NCI-H2171 treated with DMSO at 0.1 percent for 48 hours (cell line): ENCODE data around the gene PRR33.
"Not testable (repeated sequence)": the region's sequence is repeated elsewhere in the genome, so short reads cannot be mapped to it uniquely, and the experiment has no call there.

ENCODE experiments used
- DNase-seq: peaks from one replicate; lab custom pipeline; 2025; lab: John Stamatoyannopoulos, UW

PRR33 gene

DNA sequence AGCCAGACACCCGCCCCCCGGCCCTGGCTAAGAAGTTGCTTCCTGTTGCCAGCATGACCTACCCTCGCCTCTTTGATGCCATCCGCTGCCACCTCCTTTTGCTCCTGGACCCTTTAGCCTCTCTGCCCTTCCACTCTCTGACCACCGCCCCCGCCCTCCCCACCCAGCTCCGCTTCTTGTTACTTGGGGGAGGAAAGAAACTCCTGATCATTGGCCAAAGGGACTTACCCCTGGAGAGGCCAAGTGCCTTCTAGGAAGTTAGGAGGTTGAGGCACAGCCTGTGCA is at the start of gene PRR33:
TSS of gene PRR33 (minus strand) at position 65 of the 285 bp plus-strand sequence. CDS start 1,311 bp downstream, outside the sequence.
- no peak for DNase-seq

DNA sequence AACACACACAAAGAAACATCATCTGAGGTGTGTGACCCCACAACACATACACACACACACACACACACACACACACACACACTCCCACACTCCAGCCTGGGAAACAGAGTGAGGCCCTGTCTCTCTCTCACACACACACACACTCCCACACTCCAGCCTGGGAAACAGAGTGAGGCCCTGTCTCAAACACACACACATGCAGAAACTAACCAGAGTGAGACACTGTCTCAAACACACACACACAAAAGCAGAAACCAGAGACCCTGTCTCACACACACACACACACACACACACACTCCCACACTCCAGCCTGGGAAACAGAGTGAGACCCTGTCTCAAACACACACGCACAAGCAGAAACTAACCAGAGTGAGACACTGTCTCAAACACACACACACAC is 48.1 kb upstream of the PRR33 start:
- not testable (repeated sequence) for DNase-seq

DNA sequence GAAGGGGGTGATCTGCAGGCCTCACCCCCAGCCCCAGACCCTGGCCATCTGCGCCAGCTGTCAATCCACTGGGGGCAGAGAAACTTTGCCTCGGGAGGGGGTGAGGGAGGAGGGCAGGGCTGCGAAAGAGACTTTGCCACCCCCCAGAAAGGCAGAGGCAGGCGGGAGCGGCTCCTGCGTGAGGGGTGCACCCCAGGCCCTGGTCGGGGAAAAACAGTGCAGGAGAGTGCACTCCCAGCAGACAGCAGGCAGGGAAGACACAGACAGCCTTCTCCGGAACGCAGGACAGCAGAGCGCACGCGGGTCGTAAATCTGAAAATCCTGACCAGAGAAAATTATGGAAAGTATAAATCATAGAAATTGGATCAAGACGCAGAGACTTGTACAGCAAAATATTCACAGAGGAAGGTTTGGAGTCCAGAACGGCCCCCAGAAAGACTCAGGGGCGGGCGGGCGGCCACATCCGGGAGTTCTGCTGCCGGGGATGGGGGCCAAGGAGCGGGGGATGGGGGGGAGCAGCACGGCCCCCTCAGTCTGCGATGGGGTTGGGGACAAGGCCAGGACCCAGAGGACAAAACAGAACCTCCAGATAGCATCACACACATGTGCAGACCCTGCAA is 47.4 kb upstream of the PRR33 start:
- DNase-seq: no peak

DNA sequence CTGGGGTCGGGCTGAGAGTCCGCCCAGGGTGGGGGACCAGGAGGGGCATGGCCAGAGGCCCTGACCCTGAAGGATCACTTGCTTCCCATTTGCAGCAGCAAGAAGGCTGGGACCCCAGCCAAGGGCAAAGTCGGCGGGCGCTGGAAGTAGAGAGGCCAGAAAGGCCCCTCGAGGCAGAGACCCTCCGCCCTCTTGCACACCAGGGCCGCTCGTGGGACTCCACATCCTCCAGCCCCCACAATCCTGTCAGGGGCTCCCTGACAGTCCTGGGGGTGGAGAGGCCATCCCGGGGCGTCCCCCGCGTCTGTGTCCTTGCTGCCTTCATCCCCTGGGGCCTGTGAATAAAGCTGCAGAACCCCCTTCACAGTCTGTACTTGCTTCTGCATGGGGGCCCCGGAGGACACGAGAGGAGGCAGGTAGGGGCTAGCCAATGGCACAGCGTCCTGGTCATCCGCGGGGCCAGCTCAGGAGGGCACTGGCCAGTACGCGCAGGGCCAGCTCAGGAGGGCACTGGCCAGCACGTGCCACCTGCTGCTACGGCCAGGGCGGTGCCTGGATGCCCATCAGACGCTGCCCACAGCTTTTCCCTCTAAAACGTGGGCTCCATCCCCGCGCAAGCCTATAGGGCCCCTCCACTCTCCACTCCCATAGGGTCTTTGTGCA is 46.8 kb upstream of the PRR33 start:
- no peak for DNase-seq

DNA sequence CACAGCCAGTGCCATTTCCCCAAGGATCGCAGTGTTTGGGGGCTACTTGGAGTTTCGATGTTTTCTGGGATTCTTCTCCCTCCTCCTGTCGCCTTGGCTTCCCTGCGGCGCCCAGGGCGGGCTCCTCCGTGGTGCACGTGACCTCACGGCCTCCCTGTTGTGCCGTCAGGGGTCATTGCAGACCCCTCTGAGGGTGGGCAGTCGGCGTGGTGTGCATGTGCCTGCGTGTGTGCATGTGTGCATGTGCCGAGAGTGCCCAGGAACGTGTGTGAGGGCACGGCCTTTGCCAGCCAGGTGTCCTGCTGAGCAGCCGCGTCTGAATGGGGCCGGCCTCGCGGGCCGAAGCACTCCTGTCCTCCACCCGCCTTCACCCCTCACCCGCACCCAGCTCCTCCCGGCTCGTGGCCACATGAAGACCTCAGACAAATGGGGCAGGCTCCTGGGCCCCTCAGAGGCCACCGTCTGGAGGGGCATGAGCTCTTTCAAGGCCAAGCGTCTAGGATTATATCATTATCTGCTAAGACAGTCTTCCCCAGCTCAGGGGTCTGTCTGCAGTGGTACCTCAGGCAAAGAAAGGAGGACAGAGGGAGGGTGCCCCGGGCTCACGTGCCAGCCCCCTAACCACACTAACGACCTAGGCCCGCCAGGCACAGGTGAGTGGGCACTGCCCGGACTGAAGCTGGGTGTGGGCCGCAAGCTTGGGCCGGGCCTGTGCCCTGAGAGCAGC is 46.1 kb upstream of the PRR33 start:
- no peak for DNase-seq

DNA sequence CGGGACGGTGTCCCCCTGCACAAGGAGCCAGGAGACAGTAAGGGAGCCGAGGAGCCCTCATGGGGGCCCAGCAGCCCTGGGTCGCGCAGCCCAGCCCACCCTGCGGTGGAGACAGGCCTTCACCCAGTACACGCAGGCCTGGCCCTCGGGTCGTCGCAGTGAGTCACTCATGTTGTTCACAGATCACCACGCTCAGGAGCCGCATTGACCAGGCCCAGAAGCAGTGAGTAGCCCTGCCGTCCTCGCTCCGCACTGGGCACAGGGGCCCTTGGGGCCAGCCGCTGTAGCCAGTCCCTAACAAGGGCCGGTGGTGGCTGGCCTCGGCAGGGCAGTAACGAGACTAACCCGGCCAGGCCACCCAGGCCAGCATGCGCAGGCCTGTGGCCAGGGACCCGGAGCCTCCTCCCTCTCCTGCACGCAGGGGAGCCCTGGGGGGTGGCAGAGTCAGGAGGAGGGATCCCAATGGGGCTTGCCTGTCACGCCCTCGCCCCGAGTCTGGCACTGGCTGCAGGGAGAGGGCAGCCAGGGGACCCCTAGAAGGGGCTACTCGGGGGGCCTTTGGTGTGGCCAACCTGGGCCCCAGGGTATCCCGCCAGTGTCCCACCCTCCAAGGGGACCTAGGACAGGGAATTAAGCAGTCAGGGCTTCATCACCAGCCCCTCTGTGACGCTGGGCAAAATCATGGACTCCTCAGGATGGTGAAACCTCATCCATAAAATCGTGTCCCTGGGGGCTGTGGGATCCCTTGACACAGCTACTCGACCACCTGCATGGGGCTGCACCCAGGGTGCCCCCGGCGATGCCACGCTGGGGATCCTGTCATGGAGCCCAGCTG is 45.3 kb upstream of the PRR33 start:
- DNase-seq: no peak

DNA sequence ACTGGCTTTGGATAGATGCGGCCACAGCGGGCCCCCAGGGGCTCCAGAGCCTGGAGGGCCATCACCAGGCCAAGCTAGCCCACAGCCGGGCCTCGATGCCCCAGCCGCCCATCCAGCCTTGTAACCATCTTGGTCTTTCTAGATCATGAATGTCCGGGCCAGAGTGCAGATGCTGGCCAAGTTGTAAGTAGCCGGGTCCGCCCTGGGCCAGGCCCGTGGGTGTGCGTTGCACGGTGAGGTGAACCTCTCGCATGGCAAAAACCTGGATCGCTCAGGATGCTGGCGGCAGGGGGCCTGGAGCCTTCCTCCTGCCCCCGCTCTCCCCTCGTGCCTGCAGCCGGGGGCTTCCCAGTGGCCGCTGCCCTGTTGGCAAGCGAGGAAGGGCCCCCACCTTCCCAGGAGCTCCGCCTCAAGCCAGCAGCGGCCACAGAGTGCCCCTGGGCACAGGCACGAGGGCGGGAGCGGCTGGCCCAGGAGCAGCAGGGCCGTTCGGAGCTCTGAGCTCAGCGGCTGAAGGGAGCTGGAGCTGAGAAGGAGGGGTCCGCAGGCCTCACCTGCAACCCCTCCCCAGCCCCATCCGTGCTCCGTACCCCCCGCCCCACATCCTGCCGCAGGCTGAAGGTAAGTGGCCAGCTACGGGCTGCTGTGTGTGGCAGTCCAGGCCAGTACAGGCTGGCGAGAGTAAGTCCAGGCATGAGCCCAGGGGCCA is 44.5 kb upstream of the PRR33 start:
- DNase-seq: no peak

DNA sequence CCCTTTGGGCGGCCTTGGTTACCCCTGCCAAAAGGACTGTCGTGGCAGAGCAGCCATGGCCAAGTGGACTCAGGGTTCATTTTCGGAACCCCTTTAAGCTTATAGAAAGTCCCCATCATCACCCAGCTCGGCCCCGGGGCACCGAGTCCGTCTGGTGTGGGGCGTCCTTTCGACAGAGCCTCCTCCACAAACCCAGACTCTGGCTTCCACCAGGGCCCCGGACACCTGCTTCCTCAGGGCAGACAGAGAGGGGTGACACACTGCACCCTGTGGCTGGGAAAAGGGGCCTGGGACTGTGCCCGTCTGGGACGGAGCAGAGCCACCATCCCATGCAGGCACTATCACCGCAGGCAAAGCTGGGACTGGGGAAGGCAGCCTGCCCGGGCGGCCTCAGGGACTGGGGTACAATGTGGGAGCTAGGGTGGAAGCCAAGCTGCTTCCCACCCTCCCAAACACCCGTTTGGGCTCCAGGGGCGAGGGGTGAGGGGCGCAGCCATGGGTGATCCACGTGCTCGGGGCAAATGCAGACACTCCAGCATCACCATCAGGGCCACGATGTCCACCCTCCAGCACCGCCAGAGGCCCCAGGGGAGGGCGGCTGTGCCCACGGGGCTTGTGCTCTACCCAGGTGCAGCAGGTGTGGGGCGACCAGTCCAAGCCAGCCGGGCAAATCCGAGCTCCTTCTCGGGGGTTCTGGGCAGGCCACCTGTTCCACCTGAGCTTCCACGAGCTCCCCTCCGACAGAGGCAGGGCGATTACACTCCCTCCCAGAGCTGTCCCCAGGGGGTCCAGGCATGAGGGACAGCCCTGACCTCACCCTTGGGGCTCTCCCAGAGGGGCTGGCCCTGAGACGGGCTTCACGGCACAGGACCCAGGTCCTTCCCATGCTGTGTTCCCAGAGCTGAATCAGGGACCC is 43.7 kb upstream of the PRR33 start:
- DNase-seq: no peak

DNA sequence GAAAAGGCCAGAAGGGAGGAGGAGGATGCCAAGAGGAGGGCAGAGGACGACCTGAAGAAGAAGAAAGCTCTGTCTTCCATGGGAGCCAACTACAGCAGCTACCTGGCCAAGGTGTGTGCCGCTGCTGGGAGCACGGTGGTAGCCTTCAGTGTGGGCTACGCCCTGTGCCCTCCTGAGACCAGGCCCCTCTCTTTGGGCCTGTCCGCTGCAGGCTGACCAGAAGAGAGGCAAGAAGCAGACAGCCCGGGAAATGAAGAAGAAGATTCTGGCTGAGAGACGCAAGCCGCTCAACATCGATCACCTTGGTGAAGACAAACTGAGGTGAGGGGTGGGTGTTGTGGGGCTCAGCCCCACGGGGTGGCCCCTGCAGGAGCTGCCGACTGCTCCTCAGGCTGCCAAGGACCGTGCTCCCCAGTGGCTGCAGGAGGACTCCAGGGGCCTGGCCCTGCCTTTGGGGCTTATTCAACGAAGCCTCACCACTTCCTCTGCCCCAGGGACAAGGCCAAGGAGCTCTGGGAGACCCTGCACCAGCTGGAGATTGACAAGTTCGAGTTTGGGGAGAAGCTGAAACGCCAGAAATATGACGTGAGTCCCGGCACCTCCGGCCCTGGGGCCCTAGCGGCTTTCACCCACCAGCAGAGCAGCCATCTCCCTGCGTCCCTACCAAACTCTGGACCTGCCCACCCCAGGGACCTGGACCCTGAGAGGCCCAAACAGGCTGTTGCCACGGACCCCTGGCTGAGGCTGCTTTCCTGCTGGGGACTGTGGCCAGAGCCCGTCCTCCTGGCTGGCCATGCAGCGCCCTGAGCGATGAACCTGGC is 42.9 kb upstream of the PRR33 start:
- DNase-seq: no peak

DNA sequence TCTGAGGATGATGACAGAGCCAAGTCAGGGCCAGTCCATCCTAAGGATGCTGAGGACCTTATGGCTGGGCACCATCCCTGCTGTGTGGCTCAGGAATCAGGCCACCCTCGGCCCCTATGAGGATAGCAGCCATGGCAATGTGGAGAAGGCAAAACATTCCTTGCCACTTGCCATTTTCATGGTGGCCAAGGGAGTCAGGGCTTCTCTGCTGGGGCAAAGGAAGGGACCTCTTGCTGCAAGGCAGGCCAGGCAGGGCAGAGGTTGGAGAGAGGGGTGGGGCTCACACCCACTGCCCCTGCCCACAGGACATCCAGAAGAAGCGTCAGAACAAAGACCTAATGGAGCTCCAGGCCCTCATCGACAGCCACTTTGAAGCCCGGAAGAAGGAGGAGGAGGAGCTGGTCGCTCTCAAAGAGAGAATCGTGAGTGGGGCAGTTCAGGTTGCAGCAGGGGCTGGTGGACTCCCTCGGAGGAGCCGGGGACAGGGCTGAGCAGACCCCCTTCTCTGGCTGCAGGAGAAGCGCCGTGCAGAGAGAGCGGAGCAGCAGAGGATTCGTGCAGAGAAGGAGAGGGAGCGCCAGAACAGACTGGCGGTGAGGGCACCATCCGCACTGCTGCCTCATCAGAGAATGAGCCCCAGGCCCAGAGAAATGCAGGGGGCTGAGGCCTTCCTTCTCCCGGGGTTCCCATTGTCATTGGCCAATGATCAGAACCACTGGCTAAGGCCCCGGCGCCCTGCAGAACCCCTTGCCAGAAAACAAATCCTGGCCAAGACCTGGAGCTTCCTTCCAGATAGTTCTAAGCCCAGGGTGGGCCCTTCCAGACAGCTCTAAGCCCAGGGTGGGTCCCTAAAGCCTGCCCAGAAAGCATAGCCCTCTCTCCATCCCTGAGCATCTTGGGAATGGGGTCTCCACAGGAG is 42.0 kb upstream of the PRR33 start:
- no peak for DNase-seq

DNA sequence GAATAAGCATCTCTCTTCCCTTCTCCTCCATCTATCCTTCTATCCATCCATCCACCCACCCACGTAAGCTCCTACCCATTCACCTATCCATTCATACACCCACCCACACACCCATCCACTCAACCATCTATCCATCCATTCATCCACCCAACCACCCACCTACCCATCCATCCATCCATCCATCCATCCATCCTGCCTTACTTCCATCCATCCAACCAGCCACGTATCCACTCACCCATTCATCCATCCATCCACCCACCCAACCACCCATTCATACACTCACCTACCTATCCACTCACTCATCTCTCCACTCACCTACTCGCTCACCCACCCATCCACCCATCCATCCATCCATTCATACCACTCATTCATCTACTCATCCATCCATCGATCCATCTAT is 41.0 kb upstream of the PRR33 start:
- no peak for DNase-seq

DNA sequence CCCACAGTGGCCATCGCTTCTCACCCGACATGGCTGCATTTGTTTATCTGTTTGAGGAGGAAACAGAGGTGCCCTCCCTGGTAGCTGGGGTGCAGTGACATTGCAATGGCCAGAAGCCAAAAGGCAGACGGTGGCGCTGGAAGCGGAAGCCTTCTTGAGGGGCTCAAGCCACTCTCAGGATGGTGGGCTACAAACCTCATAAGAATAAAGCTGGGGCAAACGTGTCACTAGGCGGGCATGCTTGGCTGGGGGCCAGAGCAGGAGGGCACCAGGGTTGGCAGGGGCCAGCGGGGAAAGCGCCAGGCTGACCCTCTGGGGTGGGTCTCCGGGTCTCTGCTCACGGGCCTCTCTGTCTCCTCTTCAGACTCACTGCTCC is 40.4 kb upstream of the PRR33 start:
- DNase-seq: no peak

DNA sequence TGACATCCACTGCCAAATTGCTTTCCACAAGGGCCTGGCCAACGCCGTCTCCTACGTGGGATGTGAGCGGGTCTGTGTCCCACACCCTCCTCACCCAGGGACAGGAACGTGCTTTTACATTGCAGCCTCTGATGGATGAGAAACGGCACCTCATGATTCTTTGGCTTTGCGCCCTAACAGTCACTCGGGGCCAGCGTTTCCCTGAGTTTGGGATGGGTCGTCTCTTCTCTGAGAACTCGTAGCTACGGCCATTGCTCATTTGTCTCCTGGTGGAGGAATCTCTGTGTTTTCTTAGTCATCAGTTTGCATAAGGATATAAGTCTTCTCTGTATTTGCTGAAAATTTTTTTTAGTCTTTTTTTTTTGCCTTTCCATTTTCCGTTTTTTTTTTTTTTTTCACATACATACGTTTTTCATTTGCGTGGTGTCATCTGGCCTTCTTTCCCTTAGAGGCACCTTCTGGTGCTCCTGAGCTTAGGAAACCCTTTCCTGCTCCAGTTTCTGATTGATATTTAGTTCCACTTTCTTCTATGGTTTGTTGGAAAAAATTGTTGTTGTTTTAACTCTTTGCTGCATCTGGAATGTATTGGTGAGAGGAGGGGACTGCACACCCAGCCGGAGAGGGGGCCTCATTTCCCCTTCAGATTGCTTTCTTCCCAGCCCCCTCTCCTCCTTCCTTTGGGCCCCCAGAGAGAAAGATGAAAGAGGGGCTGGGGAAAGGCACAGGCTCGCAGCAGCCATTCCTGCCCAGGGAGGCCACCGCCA is 39.8 kb upstream of the PRR33 start:
- no peak for DNase-seq

DNA sequence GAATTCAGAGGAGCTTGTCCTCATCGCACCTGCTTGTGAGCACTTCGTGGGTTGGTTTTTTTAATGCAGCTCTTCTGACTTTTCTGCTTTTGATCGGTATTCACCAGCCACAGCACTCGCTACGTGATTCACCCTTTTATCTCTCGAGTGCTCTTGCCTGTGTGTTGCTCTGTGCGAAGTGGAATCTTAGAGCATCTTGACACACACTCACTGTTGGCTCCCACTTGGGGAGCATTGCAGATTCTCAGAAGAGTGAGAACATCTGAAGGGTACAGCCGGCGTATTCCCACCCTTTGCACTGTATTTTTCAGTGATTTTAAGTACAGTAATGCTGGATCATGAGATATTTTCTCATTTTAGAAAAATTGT is 38.8 kb upstream of the PRR33 start:
- no peak for DNase-seq

DNA sequence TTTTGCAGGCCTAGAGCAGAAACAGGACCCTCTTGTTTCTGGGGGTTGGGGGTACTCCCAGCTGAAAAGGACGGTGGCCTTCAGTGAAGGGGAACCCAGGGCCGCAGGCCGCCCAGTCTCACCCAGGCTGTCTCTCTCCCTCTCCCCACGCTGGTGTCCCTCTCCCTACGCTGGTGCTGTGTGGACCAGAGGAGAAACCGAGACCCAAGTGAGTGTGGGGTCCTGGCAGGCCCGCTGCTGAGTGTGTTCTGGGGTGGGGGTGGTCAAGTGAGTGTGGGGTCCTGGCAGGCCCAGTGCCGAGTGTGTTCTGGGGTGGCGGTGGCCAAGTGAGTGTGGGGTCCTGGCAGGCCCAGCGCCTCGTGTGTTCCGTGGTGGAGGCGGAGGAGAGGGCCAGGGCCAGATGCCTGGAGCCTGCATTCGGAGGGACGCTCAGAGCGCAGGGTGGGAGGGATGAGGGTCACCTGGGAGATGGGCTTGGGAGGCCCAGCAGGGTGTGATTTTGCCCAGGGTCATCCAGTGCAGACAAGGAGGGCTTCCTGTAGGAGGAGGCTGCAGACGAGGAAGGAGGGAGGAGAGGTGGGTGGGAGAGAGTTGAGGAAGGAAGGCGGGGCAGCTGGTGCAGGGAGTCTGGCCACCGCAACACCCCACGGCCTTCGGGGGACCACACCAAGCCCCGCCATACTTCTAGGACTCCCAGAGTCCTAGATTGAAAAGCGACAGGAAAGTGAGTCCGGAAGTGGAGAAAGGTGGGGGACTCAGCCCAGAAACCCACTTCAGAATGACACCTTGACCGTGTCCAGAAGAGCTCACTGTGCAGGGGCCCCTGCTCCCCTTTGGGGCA is 38.1 kb upstream of the PRR33 start:
- no peak for DNase-seq

DNA sequence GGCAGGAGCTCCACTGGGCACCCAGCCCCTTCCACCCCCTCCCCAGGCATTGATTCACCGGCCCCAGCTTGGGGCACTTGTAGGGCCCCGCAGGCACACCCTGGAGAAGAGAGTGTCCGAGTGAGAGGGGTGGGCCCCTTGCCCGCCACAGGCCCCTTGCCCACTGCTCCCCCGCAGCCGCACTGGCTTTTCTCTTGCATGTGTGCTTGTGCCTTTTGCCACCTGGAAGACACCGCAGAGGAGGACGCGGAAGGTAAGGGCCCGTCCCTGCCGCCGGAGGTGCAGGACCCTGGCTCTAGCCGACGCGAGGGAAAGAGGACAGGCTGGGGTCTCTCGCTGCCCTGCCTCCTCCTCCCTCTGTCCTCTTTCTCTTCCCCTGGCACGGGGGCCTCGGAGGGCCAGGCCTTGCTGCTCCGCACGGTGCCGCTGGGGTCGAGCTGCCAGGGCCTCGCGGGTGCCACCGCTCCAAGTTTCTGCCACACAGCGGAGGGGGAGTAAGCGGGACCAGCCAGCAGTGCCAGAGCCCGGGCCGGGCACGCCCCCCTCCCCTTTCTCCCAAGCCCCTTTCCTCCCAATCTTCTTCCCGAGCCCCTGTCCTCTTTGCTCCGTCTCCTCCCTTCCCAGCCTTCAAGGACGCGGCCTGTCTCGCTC is 37.3 kb upstream of the PRR33 start:
- no peak for DNase-seq

DNA sequence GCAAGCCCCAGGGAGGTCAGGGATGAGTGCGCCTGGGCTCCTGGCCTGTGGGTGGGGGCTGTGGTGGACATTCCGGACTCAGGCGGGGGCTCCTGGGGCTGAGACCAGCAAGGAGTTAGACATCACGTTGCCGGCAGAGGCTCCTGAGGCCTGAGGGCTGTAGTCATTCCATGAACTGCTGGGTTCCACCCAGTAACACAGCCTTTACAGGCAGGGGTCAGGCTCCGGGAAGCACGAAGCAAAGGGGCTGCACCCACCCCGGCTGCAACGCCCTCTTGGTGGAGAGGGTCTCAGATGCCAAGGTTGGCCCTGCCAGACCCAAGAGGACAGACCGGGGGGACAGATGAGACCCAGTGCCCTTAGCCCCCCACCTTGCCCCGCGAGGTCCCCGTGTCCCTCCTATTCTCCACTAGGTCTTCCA is 36.8 kb upstream of the PRR33 start:
- DNase-seq: no peak
